PC-3 (cell line): ENCODE data around the gene ZNF557. TPM values are rescaled to one million over a fixed set of nuclear protein-coding genes. Genes with fewer than 3 reads are reported as not detected.

Experiments used
- ATAC-seq: fragments of 200-7000 bp; cut with Tn5 transposase; 2 replicates; pipeline ENCODE4 v1.9.1; 2020; ENCODE audit warnings: mild to moderate bottlenecking, moderate library complexity
- BruUV-seq: library from RNA; stranded (reverse); fragments of 400-500 nt; replicated peaks from 2 replicates; lab custom pipeline; 2021; lab: Mats Ljungman, UMichigan
- CTCF ChIA-PET: fragments of 300-600 bp; sonication (Branson Sonifier 250); formaldehyde crosslinking; loops from one replicate; lab custom pipeline; 2022; ENCODE audit warnings: antibody characterized with exemption; lab: Charles Lee
- POLR2A ChIA-PET: fragments of 300-600 bp; sonication (Branson Sonifier 250); formaldehyde crosslinking; loops from one replicate; lab custom pipeline; 2022; ENCODE audit warnings: antibody characterized with exemption; ENCODE audit not compliant: unreplicated experiment; lab: Charles Lee
- DNase-seq: peaks from one replicate; pipeline ENCODE4 v3.0.0-alpha.2; 2015
- H2AFZ ChIP-seq: fragments of 300-600 bp; sonication (generic); 2 replicates; pipeline ENCODE4 v1.6.0; 2016; ENCODE audit warnings: antibody characterized with exemption, low read length
- H3F3A ChIP-seq: fragments of 300-600 bp; sonication (generic); one replicate; pipeline ENCODE4 v1.6.0; 2017; ENCODE audit warnings: antibody characterized with exemption, low read length, control low read depth, mild to moderate bottlenecking; ENCODE audit not compliant: unreplicated experiment
- H3K27ac ChIP-seq: fragments of 300-600 bp; sonication (generic); 2 replicates; pipeline ENCODE4 v1.5.1; 2016; ENCODE audit warnings: mild to moderate bottlenecking, low read length
- H3K27me3 ChIP-seq: fragments of 300-600 bp; sonication (generic); 2 replicates; pipeline ENCODE4 v1.6.1; 2016; ENCODE audit warnings: low read length, mixed read lengths
- H3K36me3 ChIP-seq: fragments of 300-600 bp; sonication (generic); 2 replicates; pipeline ENCODE4 v1.6.1; 2016; ENCODE audit warnings: low read depth, mixed run types, low read length, mixed read lengths
- H3K4me1 ChIP-seq: fragments of 300-600 bp; sonication (generic); 2 replicates; pipeline ENCODE4 v1.5.1; 2016; ENCODE audit warnings: low read length; ENCODE audit not compliant: insufficient read depth
- H3K4me2 ChIP-seq: fragments of 300-600 bp; sonication (generic); 2 replicates; pipeline ENCODE4 v1.6.0; 2016; ENCODE audit warnings: low read length
- H3K4me3 ChIP-seq: fragments of 300-600 bp; sonication (generic); 2 replicates; pipeline ENCODE4 v1.5.1; 2016; ENCODE audit warnings: mild to moderate bottlenecking, low read length, mixed read lengths
- H3K79me2 ChIP-seq: fragments of 300-600 bp; sonication (generic); 2 replicates; pipeline ENCODE4 v1.6.1; 2017; ENCODE audit warnings: low read length, mixed read lengths
- H3K9ac ChIP-seq: fragments of 300-600 bp; sonication (generic); 2 replicates; pipeline ENCODE4 v1.6.0; 2016; ENCODE audit warnings: mild to moderate bottlenecking, low read length
- H3K9me2 ChIP-seq: fragments of 300-600 bp; sonication (generic); replicated peaks from 2 replicates; pipeline ENCODE4 v1.6.1; 2016; ENCODE audit warnings: mixed run types, low read length, mixed read lengths
- H3K9me3 ChIP-seq: fragments of 300-600 bp; sonication (generic); 2 replicates; pipeline ENCODE4 v1.6.1; 2016; ENCODE audit warnings: low read length, mixed read lengths
- H4K20me1 ChIP-seq: fragments of 300-600 bp; sonication (generic); 2 replicates; pipeline ENCODE4 v1.6.1; 2016; ENCODE audit warnings: low read length, mixed read lengths
- EZH2 ChIP-seq: fragments of 300-600 bp; sonication (generic); IDR thresholded peaks from one replicate; pipeline ENCODE4 v1.6.1; 2017; ENCODE audit warnings: antibody characterized with exemption, mild to moderate bottlenecking, low read length; ENCODE audit not compliant: unreplicated experiment
- EZH2phosphoT487 ChIP-seq: fragments of 300-600 bp; sonication (generic); IDR thresholded peaks from 2 replicates; pipeline ENCODE4 v1.6.1; 2018; ENCODE audit warnings: mild to moderate bottlenecking, antibody characterized with exemption, low read length, borderline replicate concordance
- intact Hi-C: fragments of 100-400 bp; cut with micrococcal nuclease; formaldehyde crosslinking; loops from 2 replicates; pipeline ENCODE4 v1.9.0; 2023
- total RNA-seq: library from RNA; depleted of rRNA; stranded (reverse); fragments of >200 nt; gene quantifications from 2 replicates; pipeline ENCODE4 v1.2.3, GENCODE V29; 2014; rRNA removed
- TF ChIP-seq, protein P1 (sequence below): fragments of 300-600 bp; sonication (generic); conservative IDR thresholded peaks from 2 replicates; pipeline ENCODE4 v1.5.1; 2017; ENCODE audit warnings: antibody characterized with exemption, low read depth, mild to moderate bottlenecking, low read length

ZNF557 gene
- total RNA-seq, 1 experiment from 2014 or later = 13.7 TPM

GRCh38 chr19:7130043-7130442, 60.5 kb downstream of the ZNF557 start:
- Histone ChIP-seq H3K9me2 (no peaks in the 10 kb centered on the region), H3K4me2 (no peak overlapping the region), H3K27ac (no peak overlapping the region), H3K9me3 (no peaks in the 10 kb centered on the region), H3K36me3 (peaks cover 19% of the 10 kb centered on the region), H2AFZ (no peak overlapping the region), H3K9ac (no peak overlapping the region), H3K79me2 (no peaks in the 10 kb centered on the region), H3F3A (no peaks in the 10 kb centered on the region), H3K4me3 (no peak overlapping the region), H3K27me3 (no peaks in the 10 kb centered on the region), H4K20me1 (no peaks in the 10 kb centered on the region), H3K4me1 (peaks cover 13% of the 10 kb centered on the region)
- BruUV-seq = no TSS peak
- DNase-seq (no peak), ATAC-seq (no peak)
- TF ChIP-seq EZH2phosphoT487 (no peak), EZH2 (no peak)
- TF ChIP-seq, protein P1, sequence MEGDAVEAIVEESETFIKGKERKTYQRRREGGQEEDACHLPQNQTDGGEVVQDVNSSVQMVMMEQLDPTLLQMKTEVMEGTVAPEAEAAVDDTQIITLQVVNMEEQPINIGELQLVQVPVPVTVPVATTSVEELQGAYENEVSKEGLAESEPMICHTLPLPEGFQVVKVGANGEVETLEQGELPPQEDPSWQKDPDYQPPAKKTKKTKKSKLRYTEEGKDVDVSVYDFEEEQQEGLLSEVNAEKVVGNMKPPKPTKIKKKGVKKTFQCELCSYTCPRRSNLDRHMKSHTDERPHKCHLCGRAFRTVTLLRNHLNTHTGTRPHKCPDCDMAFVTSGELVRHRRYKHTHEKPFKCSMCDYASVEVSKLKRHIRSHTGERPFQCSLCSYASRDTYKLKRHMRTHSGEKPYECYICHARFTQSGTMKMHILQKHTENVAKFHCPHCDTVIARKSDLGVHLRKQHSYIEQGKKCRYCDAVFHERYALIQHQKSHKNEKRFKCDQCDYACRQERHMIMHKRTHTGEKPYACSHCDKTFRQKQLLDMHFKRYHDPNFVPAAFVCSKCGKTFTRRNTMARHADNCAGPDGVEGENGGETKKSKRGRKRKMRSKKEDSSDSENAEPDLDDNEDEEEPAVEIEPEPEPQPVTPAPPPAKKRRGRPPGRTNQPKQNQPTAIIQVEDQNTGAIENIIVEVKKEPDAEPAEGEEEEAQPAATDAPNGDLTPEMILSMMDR = no peak
- intact Hi-C loops = no loop called here
- CTCF ChIA-PET = no interaction called here
- POLR2A ChIA-PET = interaction anchor here (0.7 kb wide), 1 partner anchor 297 kb away, joined by 7 read pairs; no protein-coding TSS in a partner anchor

- intact Hi-C loops = no loop called here
- no peaks in the 10 kb centered on the region for H3F3A ChIP-seq
These were observed 62.6 kb downstream of the ZNF557 start for GRCh38 chr19:7132054-7132453.

DNA sequence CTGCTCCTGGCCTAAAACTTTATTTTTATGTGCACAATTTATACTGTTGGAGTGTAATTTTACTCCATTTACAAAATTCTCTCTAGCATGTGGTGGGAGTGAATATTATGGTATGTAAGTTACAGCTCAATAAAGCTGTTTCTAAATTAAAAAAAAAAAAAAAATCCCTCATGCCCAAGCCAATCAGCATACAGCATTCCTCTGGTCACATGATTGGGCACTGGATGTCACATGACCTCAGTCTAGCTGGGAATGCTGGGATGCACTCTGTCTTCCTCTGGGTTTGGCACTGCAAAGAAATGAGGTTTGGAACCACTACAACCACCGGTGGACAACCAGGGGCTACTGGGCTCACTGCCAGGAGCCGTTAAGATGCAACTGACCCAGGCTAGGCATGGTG, 67.6 kb downstream of the ZNF557 start:
- BruUV-seq = no TSS peak

More at GRCh38 chr19:7132054-7132453, 62.6 kb downstream of the ZNF557 start:
- POLR2A ChIA-PET = no interaction called here
- no peak for ATAC-seq
- TF ChIP-seq, protein P1 = no peak
- TF ChIP-seq EZH2phosphoT487 (no peak), EZH2 (no peak)
- Histone ChIP-seq H3K27me3 (no peaks in the 10 kb centered on the region), H3K4me3 (no peak overlapping the region), H3K36me3 (no peaks in the 10 kb centered on the region), H3K4me1 (peaks cover 26% of the 10 kb centered on the region), H3K27ac (no peak overlapping the region), H3K79me2 (no peaks in the 10 kb centered on the region), H3K4me2 (no peak overlapping the region), H3K9me2 (no peaks in the 10 kb centered on the region), H3K9me3 (no peaks in the 10 kb centered on the region), H3K9ac (no peak overlapping the region), H2AFZ (no peak overlapping the region), H4K20me1 (no peaks in the 10 kb centered on the region)
- CTCF ChIA-PET = no interaction called here
- no peak for DNase-seq
- no TSS peak for BruUV-seq

More for the DNA sequence above, 67.6 kb downstream of the ZNF557 start:
- no peak overlapping the region for H3K27ac ChIP-seq
- H3F3A ChIP-seq = peaks cover 3% of the 10 kb centered on the region
- ChIA-PET POLR2A (interaction anchor here (0.6 kb wide), 2 partner anchors 1060 to 1441 kb away, joined by 4 to 8 read pairs; no protein-coding TSS in a partner anchor), CTCF (no interaction called here)
- DNase-seq (no peak), ATAC-seq (no peak)
- H3K4me2 ChIP-seq = no peak overlapping the region
- H3K4me1 ChIP-seq = peaks cover 41% of the 10 kb centered on the region
- no peaks in the 10 kb centered on the region for H3K9me3 ChIP-seq
- intact Hi-C loops = no loop called here
- no peaks in the 10 kb centered on the region for H3K9me2 ChIP-seq
- no peaks in the 10 kb centered on the region for H4K20me1 ChIP-seq
- no peak overlapping the region for H3K4me3 ChIP-seq
- H2AFZ ChIP-seq = no peak overlapping the region
- no peaks in the 10 kb centered on the region for H3K79me2 ChIP-seq
- no peaks in the 10 kb centered on the region for H3K27me3 ChIP-seq
- no peak for TF ChIP-seq EZH2phosphoT487
- no peak overlapping the region for H3K9ac ChIP-seq
- H3K36me3 ChIP-seq = peaks cover 4% of the 10 kb centered on the region

Other genes starting within 250 kb of the ZNF557 start
- gene ADGRE1, start 182.1 kb upstream of the ZNF557 start, total RNA-seq = not detected in 2 replicates
- not detected in 2 replicates for gene MBD3L2B, start 48.3 kb upstream of the ZNF557 start, total RNA-seq
- gene MBD3L5, start 39.1 kb upstream of the ZNF557 start, total RNA-seq = not detected in 2 replicates
- not detected in 2 replicates for gene MBD3L4, start 29.5 kb upstream of the ZNF557 start, total RNA-seq
- gene MBD3L2, start 20.4 kb upstream of the ZNF557 start, total RNA-seq = not detected in 2 replicates
- not detected in 2 replicates for gene MBD3L3, start 11.0 kb upstream of the ZNF557 start, total RNA-seq
- 13.7 and 41.5 TPM in 2 replicates for gene INSR, start 224.7 kb downstream of the ZNF557 start, total RNA-seq